ENCODE results near the gene STXBP1. TPM values are rescaled to one million over a fixed set of nuclear protein-coding genes. Genes with fewer than 3 reads are reported as not detected.

The STXBP1 gene
- total RNA-seq, 1 experiment from 2014 or later: 44.0 TPM

- Histone ChIP-seq H4K20me1 (ENCODE audit: insufficient read depth) (no peaks in the 10 kb centered on the region), H3K4me3 (no peak overlapping the region), H3K9me3 (ENCODE audit: insufficient read depth, low read depth) (no peaks in the 10 kb centered on the region), H3K79me2 (ENCODE audit: low read depth) (no peaks in the 10 kb centered on the region), H3K36me3 (ENCODE audit: low read depth) (no peaks in the 10 kb centered on the region), H3K4me1 (replicated peaks; ENCODE audit: insufficient read depth) (peaks cover 10% of the 10 kb centered on the region), H3K27me3 (ENCODE audit: insufficient read depth, low read depth) (no peaks in the 10 kb centered on the region), H3K9me2 (ENCODE audit: insufficient read depth) (no peaks in the 10 kb centered on the region), H2AFZ (no peak overlapping the region), H3K27ac (no peak overlapping the region), H3K4me2 (no peak overlapping the region), H3F3A (ENCODE audit: insufficient read depth, low read depth) (no peaks in the 10 kb centered on the region)
- POLR2A ChIA-PET (ENCODE audit: unreplicated experiment): interaction anchor here (0.6 kb wide), 1 partner anchor 31 kb away, joined by 3 read pairs; no protein-coding TSS in a partner anchor
- TF ChIP-seq, protein P1, sequence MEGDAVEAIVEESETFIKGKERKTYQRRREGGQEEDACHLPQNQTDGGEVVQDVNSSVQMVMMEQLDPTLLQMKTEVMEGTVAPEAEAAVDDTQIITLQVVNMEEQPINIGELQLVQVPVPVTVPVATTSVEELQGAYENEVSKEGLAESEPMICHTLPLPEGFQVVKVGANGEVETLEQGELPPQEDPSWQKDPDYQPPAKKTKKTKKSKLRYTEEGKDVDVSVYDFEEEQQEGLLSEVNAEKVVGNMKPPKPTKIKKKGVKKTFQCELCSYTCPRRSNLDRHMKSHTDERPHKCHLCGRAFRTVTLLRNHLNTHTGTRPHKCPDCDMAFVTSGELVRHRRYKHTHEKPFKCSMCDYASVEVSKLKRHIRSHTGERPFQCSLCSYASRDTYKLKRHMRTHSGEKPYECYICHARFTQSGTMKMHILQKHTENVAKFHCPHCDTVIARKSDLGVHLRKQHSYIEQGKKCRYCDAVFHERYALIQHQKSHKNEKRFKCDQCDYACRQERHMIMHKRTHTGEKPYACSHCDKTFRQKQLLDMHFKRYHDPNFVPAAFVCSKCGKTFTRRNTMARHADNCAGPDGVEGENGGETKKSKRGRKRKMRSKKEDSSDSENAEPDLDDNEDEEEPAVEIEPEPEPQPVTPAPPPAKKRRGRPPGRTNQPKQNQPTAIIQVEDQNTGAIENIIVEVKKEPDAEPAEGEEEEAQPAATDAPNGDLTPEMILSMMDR (conservative IDR thresholded peaks at IDR 0.05): no peak
- no peak for TF ChIP-seq EZH2 (IDR thresholded peaks at IDR 0.05; ENCODE audit: low read depth)
- no peak for DNase-seq
- CTCF ChIA-PET: no interaction called here
- BruUV-seq (replicated peaks): no TSS peak
- intact Hi-C loops (cut with micrococcal nuclease; ENCODE audit: unreplicated experiment): loop anchor here (10.0 kb wide), 1 partner anchor 65 kb away; the partner anchor contains the start of gene STXBP1
Measured at GRCh38 chr9:127680226-127680625, 68.1 kb downstream of the STXBP1 start.

DNA sequence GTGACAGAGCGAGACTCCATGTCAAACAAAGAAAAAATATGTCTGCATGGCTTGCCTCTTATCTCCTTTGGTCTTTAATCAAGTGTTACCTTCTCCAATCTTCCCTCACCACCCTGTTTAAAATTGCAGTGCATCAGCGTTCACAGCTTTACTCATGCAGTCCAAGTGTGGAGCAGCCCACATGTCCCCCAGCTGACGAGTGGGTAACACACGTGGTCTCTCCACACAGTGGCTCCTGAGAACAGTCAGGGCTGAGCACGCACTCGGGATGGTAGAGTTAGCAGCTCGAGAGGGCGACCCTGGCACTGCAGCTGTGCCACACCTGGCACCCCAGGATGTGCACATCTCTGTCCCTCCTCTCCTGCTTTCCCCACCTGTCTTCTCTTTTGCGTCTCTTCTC lies 68.8 kb downstream of the STXBP1 start:
- ChIA-PET CTCF (no interaction called here), POLR2A (ENCODE audit: unreplicated experiment) (no interaction called here)
- no peaks in the 10 kb centered on the region for H4K20me1 ChIP-seq (ENCODE audit: insufficient read depth)
- no peak for DNase-seq
- no peak overlapping the region for H3K4me2 ChIP-seq
- no peaks in the 10 kb centered on the region for H3K79me2 ChIP-seq (ENCODE audit: low read depth)
- TF ChIP-seq, protein P1 (conservative IDR thresholded peaks at IDR 0.05): no peak
- no peak for TF ChIP-seq EZH2 (IDR thresholded peaks at IDR 0.05; ENCODE audit: low read depth)
- H3K4me1 ChIP-seq (replicated peaks; ENCODE audit: insufficient read depth): peaks cover 10% of the 10 kb centered on the region
- no peaks in the 10 kb centered on the region for H3K36me3 ChIP-seq (ENCODE audit: low read depth)
- BruUV-seq (replicated peaks): no TSS peak
- H3K27me3 ChIP-seq (ENCODE audit: insufficient read depth, low read depth): no peaks in the 10 kb centered on the region
- no peaks in the 10 kb centered on the region for H3K9me2 ChIP-seq (ENCODE audit: insufficient read depth)
- intact Hi-C loops (cut with micrococcal nuclease; ENCODE audit: unreplicated experiment): loop anchor here (10.0 kb wide), 1 partner anchor 66 kb away; the partner anchor contains the start of gene STXBP1
- H3F3A ChIP-seq (ENCODE audit: insufficient read depth, low read depth): no peaks in the 10 kb centered on the region
- H2AFZ ChIP-seq: no peak overlapping the region
- H3K4me3 ChIP-seq: no peak overlapping the region
- H3K9me3 ChIP-seq (ENCODE audit: insufficient read depth, low read depth): no peaks in the 10 kb centered on the region
- no peak overlapping the region for H3K27ac ChIP-seq

GRCh38 chr9:127682351-127683136 lies 70.5 kb downstream of the STXBP1 start:
- Histone ChIP-seq H2AFZ (no peak overlapping the region), H3K4me2 (no peak overlapping the region), H3K27me3 (ENCODE audit: insufficient read depth, low read depth) (no peaks in the 10 kb centered on the region), H3K9me3 (ENCODE audit: insufficient read depth, low read depth) (no peaks in the 10 kb centered on the region), H3K4me3 (no peak overlapping the region), H3K79me2 (ENCODE audit: low read depth) (no peaks in the 10 kb centered on the region), H3K36me3 (ENCODE audit: low read depth) (no peaks in the 10 kb centered on the region), H3K9me2 (ENCODE audit: insufficient read depth) (no peaks in the 10 kb centered on the region), H3F3A (ENCODE audit: insufficient read depth, low read depth) (no peaks in the 10 kb centered on the region), H3K27ac (no peak overlapping the region), H4K20me1 (ENCODE audit: insufficient read depth) (no peaks in the 10 kb centered on the region), H3K4me1 (replicated peaks; ENCODE audit: insufficient read depth) (peaks cover 10% of the 10 kb centered on the region)
- ChIA-PET CTCF (no interaction called here), POLR2A (ENCODE audit: unreplicated experiment) (no interaction called here)
- TF ChIP-seq EZH2 (IDR thresholded peaks at IDR 0.05; ENCODE audit: low read depth): no peak
- TF ChIP-seq, protein P1 (conservative IDR thresholded peaks at IDR 0.05): no peak
- DNase-seq: no peak
- intact Hi-C loops (cut with micrococcal nuclease; ENCODE audit: unreplicated experiment): loop anchor here (10.0 kb wide), 1 partner anchor 68 kb away; the partner anchor contains the start of gene STXBP1
- BruUV-seq (replicated peaks): no TSS peak
